Measurements from ENCODE around the gene STARD10. TPM values are rescaled to one million over a fixed set of nuclear protein-coding genes. Genes with fewer than 3 reads are reported as not detected.

STARD10 gene
- total and polyA plus RNA-seq, 2 experiments from 2014 or later = 16.6 to 20.5 TPM

GRCh38 chr11:72730243-72730642, 63.6 kb downstream of the STARD10 start:
- peaks cover 20% of the 10 kb centered on the region for H3K4me1 Mint-ChIP-seq
- 0 out of 2 replicates have a peak overlapping the region, but pooled peaks have one; percentile 33 for H3K27ac ChIP-seq (ENCODE audit: low read depth)
- ATAC-seq (peak; percentile 86), DNase-seq (ENCODE audit: low spot score) (peak; percentile 78)
- peak overlapping the region; percentile 4; the same call in 1 of the 2 replicates for H3K4me2 ChIP-seq
- no peaks in the 10 kb centered on the region for H3K36me3 ChIP-seq (ENCODE audit: insufficient read depth)
- TF ChIP-seq ZNF331 (CRISPR knock-in tag; IDR thresholded peaks at IDR 0.05; ENCODE audit: low read depth) (no peak), JUNB (IDR thresholded peaks at IDR 0.05; ENCODE audit: unreplicated experiment) (no peak), ETS1 (IDR thresholded peaks at IDR 0.05) (no peak), NANOG (IDR thresholded peaks at IDR 0.05; ENCODE audit: borderline replicate concordance) (no peak), EZH2phosphoT487 (IDR thresholded peaks at IDR 0.05; ENCODE audit: unreplicated experiment) (no peak), ZNF462 (CRISPR knock-in tag; IDR thresholded peaks at IDR 0.05) (no peak), REST (IDR thresholded peaks at IDR 0.05; ENCODE audit: unreplicated experiment) (no peak), STAT1 (IDR thresholded peaks at IDR 0.05; ENCODE audit: unreplicated experiment) (no peak), ZNF114 (CRISPR knock-in tag; IDR thresholded peaks at IDR 0.05) (no peak), CREB1 (CRISPR knock-in tag; IDR thresholded peaks at IDR 0.05; ENCODE audit: low read depth) (no peak), EZH2 (IDR thresholded peaks at IDR 0.05; ENCODE audit: low read depth, unreplicated experiment) (no peak), POLR2AphosphoS5 (IDR thresholded peaks at IDR 0.05; ENCODE audit: low read depth) (no peak)
- TF ChIP-seq, protein P1, sequence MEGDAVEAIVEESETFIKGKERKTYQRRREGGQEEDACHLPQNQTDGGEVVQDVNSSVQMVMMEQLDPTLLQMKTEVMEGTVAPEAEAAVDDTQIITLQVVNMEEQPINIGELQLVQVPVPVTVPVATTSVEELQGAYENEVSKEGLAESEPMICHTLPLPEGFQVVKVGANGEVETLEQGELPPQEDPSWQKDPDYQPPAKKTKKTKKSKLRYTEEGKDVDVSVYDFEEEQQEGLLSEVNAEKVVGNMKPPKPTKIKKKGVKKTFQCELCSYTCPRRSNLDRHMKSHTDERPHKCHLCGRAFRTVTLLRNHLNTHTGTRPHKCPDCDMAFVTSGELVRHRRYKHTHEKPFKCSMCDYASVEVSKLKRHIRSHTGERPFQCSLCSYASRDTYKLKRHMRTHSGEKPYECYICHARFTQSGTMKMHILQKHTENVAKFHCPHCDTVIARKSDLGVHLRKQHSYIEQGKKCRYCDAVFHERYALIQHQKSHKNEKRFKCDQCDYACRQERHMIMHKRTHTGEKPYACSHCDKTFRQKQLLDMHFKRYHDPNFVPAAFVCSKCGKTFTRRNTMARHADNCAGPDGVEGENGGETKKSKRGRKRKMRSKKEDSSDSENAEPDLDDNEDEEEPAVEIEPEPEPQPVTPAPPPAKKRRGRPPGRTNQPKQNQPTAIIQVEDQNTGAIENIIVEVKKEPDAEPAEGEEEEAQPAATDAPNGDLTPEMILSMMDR (conservative IDR thresholded peaks at IDR 0.05; ENCODE audit: low read depth in 2 of 2) = no peak
- peaks cover 7% of the 10 kb centered on the region; the same call in 1 of the 2 replicates for H4K20me1 ChIP-seq (replicated peaks; ENCODE audit: insufficient read depth)
- no peak overlapping the region for H2AFZ ChIP-seq
- no peak overlapping the region; the same call in 1 of the 2 replicates for H3K27ac Mint-ChIP-seq
- H3K79me2 ChIP-seq (replicated peaks; ENCODE audit: insufficient read depth) = peaks cover 53% of the 10 kb centered on the region
- H3F3A ChIP-seq (replicated peaks; ENCODE audit: low read depth) = no peaks in the 10 kb centered on the region
- H3K36me3 Mint-ChIP-seq (ENCODE audit: low read depth) = peaks cover 26% of the 10 kb centered on the region
- H3K27me3 Mint-ChIP-seq (ENCODE audit: insufficient read depth, low read depth, poor library complexity) = peaks cover 9% of the 10 kb centered on the region
- peaks cover 6% of the 10 kb centered on the region for H3K4me1 ChIP-seq (ENCODE audit: insufficient read depth)
- no peak overlapping the region for H3K4me3 Mint-ChIP-seq
- H3K4me3 ChIP-seq = no peak overlapping the region
- no peaks in the 10 kb centered on the region; the same call in 2 of the 3 replicates for H3K9me3 Mint-ChIP-seq
- no peaks in the 10 kb centered on the region for H3K27me3 ChIP-seq (ENCODE audit: insufficient read depth)
- no peaks in the 10 kb centered on the region for H3K9me2 ChIP-seq (ENCODE audit: insufficient read depth)

Data from GM23338 (cell line).